ENCODE measurements around the gene TBC1D22A. TPM values are rescaled to one million over a fixed set of nuclear protein-coding genes. Genes with fewer than 3 reads are reported as not detected.

The TBC1D22A gene
- total and polyA plus RNA-seq, 4 donors: 4.1 to 12.4 (median 8.4) TPM

- no peak overlapping the region for H3K27ac ChIP-seq (ENCODE audit: low read depth in 1 of 2, low read length in 2 of 2)
- H3K9ac ChIP-seq (ENCODE audit: low read depth in 1 of 2, low read length in 2 of 2): no peak overlapping the region
- H3K9me3 ChIP-seq (ENCODE audit: control insufficient read depth in 4 of 4, low read length in 3 of 4): no peaks in the 10 kb centered on the region
- no peak overlapping the region for H3K4me3 ChIP-seq (ENCODE audit: low read depth in 1 of 3, low read length in 3 of 3)
- H3K4me1 ChIP-seq (ENCODE audit: control insufficient read depth in 4 of 4, insufficient read depth in 4 of 4, low read length in 3 of 4): no peaks in the 10 kb centered on the region
- no peak for DNase-seq (ENCODE audit: low spot score)
- H3K36me3 ChIP-seq (ENCODE audit: control insufficient read depth in 4 of 4, insufficient read depth in 3 of 4, low read depth in 1 of 4, low read length in 3 of 4): peaks cover 0 to 2% (median under 1%) of the 10 kb centered on the region in 4 donors
- TF ChIP-seq EGR1 (IDR thresholded peaks at IDR 0.05; ENCODE audit: low read depth in 2 of 2) (no peak), GABPA (IDR thresholded peaks at IDR 0.05 in 1 of 2, conservative IDR thresholded peaks at IDR 0.05 in 1 of 2) (no peak), FOXA2 (IDR thresholded peaks at IDR 0.05) (no peak), RXRA (IDR thresholded peaks at IDR 0.05) (no peak), CTCF (IDR thresholded peaks at IDR 0.05; ENCODE audit: low read depth, low read length, missing input control) (no peak), RAD21 (IDR thresholded peaks at IDR 0.05) (no peak), SP1 (IDR thresholded peaks at IDR 0.05) (no peak), HNF4G (IDR thresholded peaks at IDR 0.05) (no peak), FOXA1 (IDR thresholded peaks at IDR 0.05) (no peak), ZBTB33 (IDR thresholded peaks at IDR 0.05) (no peak), TAF1 (conservative IDR thresholded peaks at IDR 0.05) (no peak), ATF3 (IDR thresholded peaks at IDR 0.05) (no peak), MAX (IDR thresholded peaks at IDR 0.05) (no peak), JUND (IDR thresholded peaks at IDR 0.05) (no peak), HNF4A (conservative IDR thresholded peaks at IDR 0.05) (no peak), REST (IDR thresholded peaks at IDR 0.05) (no peak), YY1 (IDR thresholded peaks at IDR 0.05) (no peak), NR2F2 (IDR thresholded peaks at IDR 0.05) (no peak)
- no peaks in the 10 kb centered on the region for H3K27me3 ChIP-seq (ENCODE audit: control insufficient read depth in 4 of 4, insufficient read depth in 4 of 4, low read length in 3 of 4)
- WGBS: 93% methylated on average over 9 of the region's 9 CpGs
These were observed 94.9 kb downstream of the TBC1D22A start for GRCh38 chr22:46857142-46857884.
